GM19438 (cell line): ENCODE data around the gene LVRN.
"Not testable (repeated sequence)": the region's sequence is repeated elsewhere in the genome, so short reads cannot be mapped to it uniquely, and the experiment has no call there.

Experiments used
- ATAC-seq: cut with Tn5 transposase; IDR thresholded peaks from one replicate; pipeline ENCODE4 v1.9.1; 2021; ENCODE audit warnings: low read depth; ENCODE audit not compliant: unreplicated experiment

Gene LVRN

GRCh38 chr5:115962239-115962564 lies at the start of gene LVRN:
Gene LVRN, plus strand, starts transcription at chr5:115962475. Its CDS starts 143 bp downstream, at chr5:115962618.
- ATAC-seq, result no peak

- ATAC-seq, result not testable (repeated sequence)
Measured at GRCh38 chr5:115913623-115914400, 48.5 kb upstream of the LVRN start.

- no peak for ATAC-seq
Measured at GRCh38 chr5:115920171-115920725, 42.0 kb upstream of the LVRN start.

- ATAC-seq, result not testable (repeated sequence)
Measured at GRCh38 chr5:115928578-115929407, 33.5 kb upstream of the LVRN start.

- not testable (repeated sequence) for ATAC-seq
Measured at GRCh38 chr5:115930171-115930570, 32.1 kb upstream of the LVRN start.

- no peak for ATAC-seq
Measured at GRCh38 chr5:115930630-115931337, 31.5 kb upstream of the LVRN start.

GRCh38 chr5:115932991-115933390 lies 29.3 kb upstream of the LVRN start:
- no peak for ATAC-seq

- ATAC-seq, result no peak
Measured at GRCh38 chr5:115934388-115934974, 27.8 kb upstream of the LVRN start.

GRCh38 chr5:115936031-115936430 lies 26.2 kb upstream of the LVRN start:
- no peak for ATAC-seq

- no peak for ATAC-seq
Measured at GRCh38 chr5:115939059-115939458, 23.2 kb upstream of the LVRN start.

- ATAC-seq, result no peak
Measured at GRCh38 chr5:115940080-115940810, 22.0 kb upstream of the LVRN start.

- ATAC-seq, result no peak
Measured at GRCh38 chr5:115941051-115941675, 21.1 kb upstream of the LVRN start.

- ATAC-seq, result no peak
Measured at GRCh38 chr5:115944501-115944900, 17.8 kb upstream of the LVRN start.

GRCh38 chr5:115946655-115947054 lies 15.6 kb upstream of the LVRN start:
- no peak for ATAC-seq

GRCh38 chr5:115947260-115947659 lies 15.0 kb upstream of the LVRN start:
- ATAC-seq, result no peak

GRCh38 chr5:115948091-115948534 lies 14.2 kb upstream of the LVRN start:
- no peak for ATAC-seq

GRCh38 chr5:115949096-115949495 lies 13.2 kb upstream of the LVRN start:
- no peak for ATAC-seq

- ATAC-seq, result no peak
Measured at GRCh38 chr5:115952588-115952987, 9.7 kb upstream of the LVRN start.

- no peak for ATAC-seq
Measured at GRCh38 chr5:115954144-115954543, 8.1 kb upstream of the LVRN start.
